Activated CD4-positive, alpha-beta T cell treated with anti-CD3 and anti-CD28 coated beads, Interleukin-2, amount 50 U/mL, for 16 hours (primary cell): ENCODE results near the gene FAM131A.

Experiments
- DNase-seq: peaks from one replicate; pipeline ENCODE4 v3.0.0-alpha.2; 2020

FAM131A gene

GRCh38 chr3:184337399-184337714 lies at the start of gene FAM131A:
TSS of gene FAM131A (plus strand) at chr3:184337600. CDS start at chr3:184337631, 31 bp downstream.
- DNase-seq = no peak

GRCh38 chr3:184289426-184289938 lies 47.9 kb upstream of the FAM131A start:
- peak; percentile 69 for DNase-seq

GRCh38 chr3:184290331-184290730 lies 47.1 kb upstream of the FAM131A start:
- no peak for DNase-seq

- DNase-seq = no peak
These were observed 46.2 kb upstream of the FAM131A start for GRCh38 chr3:184291044-184291737.

GRCh38 chr3:184291738-184292445 lies 45.5 kb upstream of the FAM131A start:
- no peak for DNase-seq

GRCh38 chr3:184295771-184296170 lies 41.6 kb upstream of the FAM131A start:
- DNase-seq = no peak

- no peak for DNase-seq
These were observed 40.8 kb upstream of the FAM131A start for GRCh38 chr3:184296616-184297015.

- peak; percentile 99 for DNase-seq
These were observed 38.5 kb upstream of the FAM131A start, which contains the start of gene PSMD2 for GRCh38 chr3:184298759-184299487. TSS of gene PSMD2 (plus strand) at chr3:184299241. CDS start at chr3:184299267, 26 bp downstream.

- no peak for DNase-seq
These were observed 37.7 kb upstream of the FAM131A start for GRCh38 chr3:184299488-184300377.

- DNase-seq = no peak
These were observed 37.1 kb upstream of the FAM131A start for GRCh38 chr3:184300378-184300720.

- DNase-seq = no peak
These were observed 31.8 kb upstream of the FAM131A start for GRCh38 chr3:184305577-184305976.

GRCh38 chr3:184306341-184306972 lies 30.9 kb upstream of the FAM131A start:
- DNase-seq = no peak

GRCh38 chr3:184307915-184308314 lies 29.5 kb upstream of the FAM131A start:
- no peak for DNase-seq

GRCh38 chr3:184308744-184309143 lies 28.7 kb upstream of the FAM131A start:
- DNase-seq = no peak

GRCh38 chr3:184311633-184312032 lies 25.8 kb upstream of the FAM131A start:
- DNase-seq = no peak

GRCh38 chr3:184314363-184314699 lies 23.1 kb upstream of the FAM131A start, which contains the start of gene EIF4G1:
TSS of gene EIF4G1 (plus strand) at chr3:184314606. CDS start at chr3:184315797, 1,191 bp downstream.
- DNase-seq = peak; percentile 95

- peak; percentile 58 for DNase-seq
These were observed 22.5 kb upstream of the FAM131A start for GRCh38 chr3:184314700-184315542.

GRCh38 chr3:184315543-184315867 lies 21.9 kb upstream of the FAM131A start:
- no peak for DNase-seq

- no peak for DNase-seq
These were observed 21.3 kb upstream of the FAM131A start for GRCh38 chr3:184315871-184316661.

GRCh38 chr3:184316792-184317191 lies 20.6 kb upstream of the FAM131A start:
- no peak for DNase-seq
